ENCODE data around the gene MAML3. TPM values are rescaled to one million over a fixed set of nuclear protein-coding genes. Genes with fewer than 3 reads are reported as not detected.
A peak's percentile ranks its signal among the peaks of the same experiment; 100 is the strongest.

Gene MAML3
- total RNA-seq, 1 donor from 2014 or later: 0.54 TPM

DNA sequence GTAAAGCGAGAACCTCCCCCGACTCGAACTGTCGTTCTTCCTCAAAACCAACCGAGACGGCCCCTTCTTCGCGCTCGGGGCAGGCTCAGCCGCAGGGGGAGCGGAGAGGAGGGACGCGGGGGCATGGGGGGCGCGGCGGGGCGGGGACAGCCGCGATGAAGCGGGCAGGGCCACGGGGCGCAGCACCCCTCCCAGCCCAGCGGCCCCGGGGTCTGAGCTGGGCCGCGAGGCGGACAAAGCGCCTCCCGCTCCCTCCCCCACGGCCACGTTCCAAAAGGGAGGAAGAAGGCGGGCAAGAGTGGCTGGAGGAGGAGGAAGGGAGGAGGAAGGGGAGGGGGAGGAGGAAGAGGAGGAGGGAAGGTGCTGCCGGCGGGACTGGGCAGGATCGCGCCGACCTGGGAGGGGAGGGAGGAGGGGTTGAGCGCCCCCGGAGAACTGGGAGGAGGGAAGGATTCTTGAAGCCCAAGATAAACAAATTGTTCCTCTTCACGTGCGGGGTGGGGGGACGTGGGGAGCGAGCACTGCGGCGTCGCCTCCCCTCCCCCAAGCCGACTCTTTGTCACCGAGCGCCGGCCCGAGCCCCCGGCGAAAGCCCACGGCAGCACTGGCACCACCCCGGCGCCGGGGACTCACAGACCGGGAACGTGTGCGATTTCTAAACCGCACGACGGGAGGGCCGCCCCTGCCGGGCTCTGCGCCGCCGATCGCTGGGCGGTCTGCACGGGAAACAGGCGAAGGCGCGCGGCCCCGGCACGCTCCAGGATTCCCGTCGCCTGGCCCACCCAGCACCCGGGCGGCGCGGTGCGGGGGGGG is 2.9 kb downstream of the MAML3 start:
- no peaks in the 10 kb centered on the region for H3K36me3 Mint-ChIP-seq (ENCODE audit: low read depth)
- peaks cover 57% of the 10 kb centered on the region for H3K27me3 Mint-ChIP-seq
- peaks cover 24% of the 10 kb centered on the region for H3K4me1 Mint-ChIP-seq
- H3K9me3 Mint-ChIP-seq: no peaks in the 10 kb centered on the region
- H3K4me3 Mint-ChIP-seq: peak overlapping the region; percentile 92
- DNase-seq: peak; percentile 90
- H3K27ac Mint-ChIP-seq: peak overlapping the region; percentile 69
- intact Hi-C loops (cut with micrococcal nuclease): loop anchor here (1.0 to 5.0 kb wide), 2 partner anchors 35 to 974 kb away; partner anchors contain the start of gene ELF2

DNA sequence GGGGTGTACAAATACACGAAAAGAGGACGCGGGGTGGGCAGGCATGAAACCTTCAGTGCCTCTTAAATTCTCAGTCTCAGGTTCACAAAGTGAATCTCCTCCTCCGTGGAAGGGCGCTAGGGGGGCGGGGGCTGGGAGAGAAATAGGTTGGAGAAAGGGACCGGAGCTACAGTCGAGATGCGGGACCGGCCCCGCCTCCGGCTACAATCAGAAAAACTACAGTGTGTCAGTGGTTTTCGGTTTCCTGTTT is 3.4 kb downstream of the MAML3 start:
- Mint-ChIP-seq H3K36me3 (ENCODE audit: low read depth) (no peaks in the 10 kb centered on the region), H3K27ac (peak overlapping the region; percentile 69), H3K4me3 (peak overlapping the region; percentile 92), H3K4me1 (peaks cover 22% of the 10 kb centered on the region), H3K27me3 (peaks cover 58% of the 10 kb centered on the region), H3K9me3 (no peaks in the 10 kb centered on the region)
- DNase-seq: no peak
- intact Hi-C loops (cut with micrococcal nuclease): loop anchor here (1.0 to 5.0 kb wide), 2 partner anchors 34 to 973 kb away; partner anchors contain the start of gene ELF2

- peaks cover 60% of the 10 kb centered on the region for H3K27me3 Mint-ChIP-seq
- no peaks in the 10 kb centered on the region for H3K36me3 Mint-ChIP-seq (ENCODE audit: low read depth)
- H3K4me1 Mint-ChIP-seq: peaks cover 22% of the 10 kb centered on the region
- peak; percentile 89 for DNase-seq
- peak overlapping the region; percentile 69 for H3K27ac Mint-ChIP-seq
- no peaks in the 10 kb centered on the region for H3K9me3 Mint-ChIP-seq
- intact Hi-C loops (cut with micrococcal nuclease): loop anchor here (1.0 to 5.0 kb wide), 3 partner anchors 17 to 973 kb away; partner anchors contain the start of gene ELF2
- peak overlapping the region; percentile 92 for H3K4me3 Mint-ChIP-seq
These were observed 3.9 kb downstream of the MAML3 start for GRCh38 chr4:140149846-140150635.

DNA sequence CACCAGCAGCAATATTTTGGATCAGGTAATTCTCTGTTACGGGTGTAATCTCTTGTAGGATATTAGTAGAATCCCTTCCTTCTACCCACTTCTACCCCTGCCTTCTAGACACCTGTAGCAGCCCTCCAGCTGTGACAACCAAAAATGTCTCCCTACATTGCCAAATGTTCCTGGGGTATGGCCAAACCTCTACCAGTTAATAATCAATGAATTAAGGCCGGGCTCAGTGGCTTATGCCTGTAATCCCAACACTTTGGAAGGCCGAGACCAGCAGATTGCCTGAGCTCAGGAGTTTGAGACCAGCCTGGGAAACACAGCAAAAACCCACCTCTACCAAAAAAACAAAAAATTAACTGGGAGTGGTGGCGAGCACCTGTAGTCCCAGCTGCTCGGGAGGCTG is 9.9 kb downstream of the MAML3 start:
- no peak for DNase-seq
- Mint-ChIP-seq H3K4me1 (peaks cover 9% of the 10 kb centered on the region), H3K9me3 (no peaks in the 10 kb centered on the region), H3K27ac (no peak overlapping the region), H3K27me3 (peaks cover 65% of the 10 kb centered on the region), H3K36me3 (ENCODE audit: low read depth) (no peaks in the 10 kb centered on the region), H3K4me3 (no peak overlapping the region)
- intact Hi-C loops (cut with micrococcal nuclease): no loop called here

GRCh38 chr4:140141210-140141835 is 12.7 kb downstream of the MAML3 start:
- Mint-ChIP-seq H3K36me3 (ENCODE audit: low read depth) (no peaks in the 10 kb centered on the region), H3K9me3 (peaks cover 5% of the 10 kb centered on the region), H3K27ac (no peak overlapping the region), H3K4me3 (no peak overlapping the region), H3K4me1 (peaks cover 17% of the 10 kb centered on the region), H3K27me3 (peaks cover 60% of the 10 kb centered on the region)
- no peak for DNase-seq
- intact Hi-C loops (cut with micrococcal nuclease): no loop called here

GRCh38 chr4:140140566-140140965 is 13.4 kb downstream of the MAML3 start:
- intact Hi-C loops (cut with micrococcal nuclease): no loop called here
- H3K27me3 Mint-ChIP-seq: peaks cover 59% of the 10 kb centered on the region
- H3K4me1 Mint-ChIP-seq: peaks cover 17% of the 10 kb centered on the region
- H3K36me3 Mint-ChIP-seq (ENCODE audit: low read depth): no peaks in the 10 kb centered on the region
- H3K27ac Mint-ChIP-seq: no peak overlapping the region
- no peak for DNase-seq
- peaks cover 5% of the 10 kb centered on the region for H3K9me3 Mint-ChIP-seq
- H3K4me3 Mint-ChIP-seq: no peak overlapping the region

GRCh38 chr4:140138428-140138827 is 15.6 kb downstream of the MAML3 start:
- no peak for DNase-seq
- Mint-ChIP-seq H3K9me3 (peaks cover 5% of the 10 kb centered on the region), H3K4me3 (no peak overlapping the region), H3K36me3 (ENCODE audit: low read depth) (no peaks in the 10 kb centered on the region), H3K27ac (no peak overlapping the region), H3K27me3 (peaks cover 58% of the 10 kb centered on the region), H3K4me1 (peaks cover 13% of the 10 kb centered on the region)
- intact Hi-C loops (cut with micrococcal nuclease): no loop called here

- Mint-ChIP-seq H3K27ac (no peak overlapping the region), H3K36me3 (ENCODE audit: low read depth) (no peaks in the 10 kb centered on the region), H3K4me3 (no peak overlapping the region), H3K4me1 (peaks cover 11% of the 10 kb centered on the region), H3K27me3 (peaks cover 52% of the 10 kb centered on the region), H3K9me3 (peaks cover 5% of the 10 kb centered on the region)
- intact Hi-C loops (cut with micrococcal nuclease): no loop called here
- no peak for DNase-seq
These were observed 16.3 kb downstream of the MAML3 start for GRCh38 chr4:140137671-140138070.

DNA sequence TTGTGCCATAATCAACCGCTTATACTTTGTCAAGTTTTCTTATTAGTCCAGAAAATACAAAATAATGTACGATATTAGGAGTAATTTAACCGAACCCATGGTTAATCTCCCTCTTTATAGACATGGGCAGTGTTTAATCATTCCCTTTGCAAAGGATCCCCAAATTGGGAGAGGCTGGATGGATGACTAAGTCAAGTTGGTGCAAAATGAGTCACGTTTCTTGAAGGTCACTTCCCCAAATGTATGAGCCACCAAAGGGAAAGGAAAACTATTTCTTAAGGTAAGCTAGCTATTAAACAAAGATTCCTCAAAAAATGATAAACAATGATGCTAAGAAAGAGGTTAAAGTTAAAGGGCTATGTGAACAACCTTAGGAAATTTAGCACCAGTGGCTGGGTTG is 17.5 kb downstream of the MAML3 start:
- peaks cover 55% of the 10 kb centered on the region for H3K27me3 Mint-ChIP-seq
- no peak overlapping the region for H3K4me3 Mint-ChIP-seq
- peaks cover 5% of the 10 kb centered on the region for H3K9me3 Mint-ChIP-seq
- no peaks in the 10 kb centered on the region for H3K36me3 Mint-ChIP-seq (ENCODE audit: low read depth)
- no peak overlapping the region for H3K27ac Mint-ChIP-seq
- H3K4me1 Mint-ChIP-seq: peaks cover 17% of the 10 kb centered on the region
- intact Hi-C loops (cut with micrococcal nuclease): no loop called here
- no peak for DNase-seq

DNA sequence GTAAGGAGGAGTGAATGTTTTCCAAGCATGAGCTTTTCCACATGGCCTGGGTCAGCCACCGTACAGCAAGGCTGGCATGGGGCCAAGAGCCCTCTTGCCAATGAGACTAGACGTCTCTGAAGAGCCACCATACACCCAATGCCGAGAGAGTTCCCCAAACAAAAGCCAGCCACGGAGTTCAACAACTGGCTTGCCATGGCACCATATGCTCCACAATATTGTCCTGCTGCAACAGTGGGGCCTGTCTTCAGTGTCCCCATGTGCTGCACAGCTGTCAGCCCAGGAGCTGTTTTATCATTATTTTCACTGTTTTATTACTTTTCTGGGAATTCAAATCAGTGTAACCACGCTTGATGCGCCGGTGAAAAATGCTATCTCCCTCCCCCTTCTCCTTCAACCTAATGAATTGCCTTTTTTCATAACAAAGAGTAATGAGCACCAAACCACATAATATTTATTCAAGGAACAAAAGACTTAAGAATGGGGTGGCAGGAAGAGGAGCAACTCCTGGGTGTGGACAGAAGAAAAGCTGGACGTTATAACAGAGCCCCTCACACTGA is 18.4 kb downstream of the MAML3 start:
- DNase-seq: no peak
- Mint-ChIP-seq H3K36me3 (ENCODE audit: low read depth) (no peaks in the 10 kb centered on the region), H3K4me1 (peaks cover 17% of the 10 kb centered on the region), H3K27me3 (peaks cover 49% of the 10 kb centered on the region), H3K9me3 (peaks cover 5% of the 10 kb centered on the region), H3K27ac (no peak overlapping the region), H3K4me3 (no peak overlapping the region)
- intact Hi-C loops (cut with micrococcal nuclease): no loop called here

- peaks cover 17% of the 10 kb centered on the region for H3K4me1 Mint-ChIP-seq
- H3K27me3 Mint-ChIP-seq: peaks cover 47% of the 10 kb centered on the region
- intact Hi-C loops (cut with micrococcal nuclease): no loop called here
- DNase-seq: no peak
- H3K9me3 Mint-ChIP-seq: peaks cover 5% of the 10 kb centered on the region
- no peak overlapping the region for H3K4me3 Mint-ChIP-seq
- no peaks in the 10 kb centered on the region for H3K36me3 Mint-ChIP-seq (ENCODE audit: low read depth)
- no peak overlapping the region for H3K27ac Mint-ChIP-seq
These were observed 19.1 kb downstream of the MAML3 start for GRCh38 chr4:140134746-140135425.

DNA sequence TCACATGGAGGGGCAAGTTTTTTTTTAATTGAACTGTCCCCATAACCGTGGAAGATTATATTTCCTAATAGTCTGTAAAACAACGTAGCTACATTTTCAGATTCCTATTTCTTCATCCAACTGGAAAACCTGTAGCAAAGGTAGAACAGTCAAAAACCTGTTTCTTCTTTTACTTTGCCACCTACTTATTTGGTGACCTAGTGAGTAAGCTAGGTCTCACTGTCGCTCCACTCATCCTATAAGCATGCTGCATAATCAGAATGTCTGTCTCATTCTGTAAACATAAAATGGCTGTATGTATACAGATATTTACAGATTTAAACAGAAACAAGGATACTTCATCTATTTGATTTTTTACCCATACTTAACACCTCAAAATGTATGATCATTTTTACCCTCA is 20.4 kb downstream of the MAML3 start:
- Mint-ChIP-seq H3K4me1 (peaks cover 17% of the 10 kb centered on the region), H3K9me3 (peaks cover 5% of the 10 kb centered on the region), H3K4me3 (no peak overlapping the region), H3K27ac (no peak overlapping the region), H3K27me3 (peaks cover 42% of the 10 kb centered on the region), H3K36me3 (ENCODE audit: low read depth) (no peaks in the 10 kb centered on the region)
- no peak for DNase-seq
- intact Hi-C loops (cut with micrococcal nuclease): loop anchor here (2.0 kb wide), 1 partner anchor 15 kb away; no protein-coding TSS in a partner anchor

GRCh38 chr4:140131675-140132229 is 22.2 kb downstream of the MAML3 start:
- DNase-seq: no peak
- no peak overlapping the region for H3K27ac Mint-ChIP-seq
- H3K36me3 Mint-ChIP-seq (ENCODE audit: low read depth): no peaks in the 10 kb centered on the region
- H3K4me1 Mint-ChIP-seq: peaks cover 12% of the 10 kb centered on the region
- no peaks in the 10 kb centered on the region for H3K9me3 Mint-ChIP-seq
- no peak overlapping the region for H3K4me3 Mint-ChIP-seq
- H3K27me3 Mint-ChIP-seq: peaks cover 44% of the 10 kb centered on the region
- intact Hi-C loops (cut with micrococcal nuclease): loop anchor here (2.0 kb wide), 1 partner anchor 17 kb away; no protein-coding TSS in a partner anchor

Measured in activated CD4-positive, alpha-beta T cell treated with anti-CD3 and anti-CD28 coated beads, Interleukin-2, amount 10 ng/mL, durations not matched to agents 24 days and 14 days (primary cell).